Cerebellar cortex (tissue), 1 donor: ENCODE measurements around the gene PTP4A2.
"Not testable (repeated sequence)": the region's sequence is repeated elsewhere in the genome, so short reads cannot be mapped to it uniquely, and the experiment has no call there.

ENCODE experiments used
- DNase-seq: peaks from one replicate; pipeline ENCODE4 v3.0.0-alpha.2; 2015; ENCODE audit warnings: low spot score

Gene PTP4A2

GRCh38 chr1:31924839-31925238, 13.3 kb downstream of the PTP4A2 start:
- DNase-seq = no peak

- no peak for DNase-seq
These were observed 14.2 kb downstream of the PTP4A2 start for GRCh38 chr1:31923901-31924535.

DNA sequence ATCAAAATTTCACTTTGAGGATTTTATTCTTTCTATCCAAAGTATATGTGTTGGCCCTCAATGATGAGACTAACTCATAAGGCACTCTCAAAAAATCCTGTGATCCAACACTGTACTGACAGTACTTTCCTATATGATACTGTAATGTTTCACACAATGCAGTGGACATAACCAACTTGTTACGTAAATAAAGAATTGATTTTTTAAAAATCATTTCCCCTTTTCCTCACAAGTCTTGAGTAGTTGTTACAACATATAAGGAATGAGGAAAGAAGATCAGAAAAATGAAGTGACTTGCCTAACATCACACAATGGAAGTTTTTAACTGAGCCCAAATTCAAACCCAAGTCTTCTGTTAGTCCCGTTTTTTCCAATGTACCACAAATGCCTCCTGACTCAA, 17.2 kb downstream of the PTP4A2 start:
- no peak for DNase-seq

GRCh38 chr1:31919591-31919990, 18.6 kb downstream of the PTP4A2 start:
- DNase-seq = no peak

- no peak for DNase-seq
These were observed 22.7 kb downstream of the PTP4A2 start for GRCh38 chr1:31915438-31915837.

GRCh38 chr1:31913968-31914367, 24.2 kb downstream of the PTP4A2 start:
- DNase-seq = no peak

DNA sequence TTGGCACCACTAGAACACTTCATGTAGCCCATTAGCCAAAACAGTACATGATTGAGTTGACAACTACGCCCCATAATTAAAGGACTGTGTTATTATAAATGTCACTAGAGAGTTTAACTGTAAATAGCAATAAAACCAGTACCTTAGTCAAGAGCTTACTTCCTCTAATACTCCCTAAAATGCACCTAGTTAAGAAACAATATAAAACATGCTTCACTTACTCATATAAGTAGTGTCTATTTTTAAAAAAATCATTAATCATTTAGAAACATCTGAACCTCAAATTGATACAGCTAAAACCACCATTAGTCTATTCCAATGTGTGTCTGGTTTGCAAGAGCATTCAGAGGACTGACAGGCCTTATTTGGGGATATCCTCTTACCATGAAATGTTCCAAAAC, 25.3 kb downstream of the PTP4A2 start:
- DNase-seq = no peak

DNA sequence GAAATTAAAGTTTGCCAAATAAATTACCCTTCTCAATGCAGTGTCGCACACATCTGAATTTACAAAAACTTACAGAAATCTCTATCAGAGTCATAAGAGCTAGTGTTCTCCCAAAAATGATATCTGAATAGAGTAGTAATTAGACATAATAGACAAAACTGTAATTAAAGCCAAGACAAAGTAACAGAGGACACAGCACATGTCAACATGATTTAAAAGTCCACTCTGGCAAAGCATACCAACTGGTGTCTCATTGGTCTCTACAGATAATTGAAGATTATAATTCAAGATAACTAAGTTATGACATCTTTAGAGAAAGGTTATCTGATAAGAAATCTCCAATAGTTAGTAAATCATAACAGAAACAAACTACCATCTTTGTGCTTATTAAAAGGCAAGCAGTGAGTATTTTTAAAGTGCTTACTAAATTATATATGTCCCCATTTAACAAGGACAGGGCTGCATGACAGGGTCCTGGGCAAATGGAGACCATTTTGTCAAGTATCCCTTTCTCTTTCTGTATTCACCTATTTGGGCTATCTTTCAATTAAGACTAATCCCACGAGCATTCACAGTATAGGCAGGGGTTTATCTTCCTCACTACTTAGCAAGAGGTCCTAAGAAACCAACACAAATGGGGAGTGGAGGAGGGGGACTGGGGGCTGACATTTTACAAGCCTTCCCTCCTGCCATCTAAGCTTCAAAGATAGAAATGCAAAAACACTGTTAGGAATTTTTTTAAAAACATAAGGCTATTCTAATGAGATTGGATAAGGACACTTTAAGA, 26.0 kb downstream of the PTP4A2 start:
- DNase-seq = no peak

GRCh38 chr1:31910933-31911332, 27.2 kb downstream of the PTP4A2 start:
- DNase-seq = no peak

DNA sequence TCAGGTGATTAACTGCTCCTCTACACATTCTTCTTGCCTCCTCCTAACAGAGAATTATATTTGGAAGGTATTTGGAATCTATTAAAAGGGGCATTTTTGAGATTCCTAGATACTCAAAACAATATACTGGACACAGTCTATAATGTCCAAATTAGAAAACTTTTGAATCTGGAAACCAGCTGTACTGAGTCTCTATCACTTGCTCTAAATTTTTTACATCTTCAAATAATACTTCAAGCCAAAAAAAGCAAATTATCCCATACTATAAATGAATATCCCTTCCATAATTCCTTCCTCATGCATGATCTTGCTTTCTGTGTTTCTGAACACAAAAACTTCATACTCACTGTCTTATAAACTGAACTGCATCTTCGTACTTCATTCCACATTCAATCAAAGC, 28.5 kb downstream of the PTP4A2 start:
- no peak for DNase-seq

DNA sequence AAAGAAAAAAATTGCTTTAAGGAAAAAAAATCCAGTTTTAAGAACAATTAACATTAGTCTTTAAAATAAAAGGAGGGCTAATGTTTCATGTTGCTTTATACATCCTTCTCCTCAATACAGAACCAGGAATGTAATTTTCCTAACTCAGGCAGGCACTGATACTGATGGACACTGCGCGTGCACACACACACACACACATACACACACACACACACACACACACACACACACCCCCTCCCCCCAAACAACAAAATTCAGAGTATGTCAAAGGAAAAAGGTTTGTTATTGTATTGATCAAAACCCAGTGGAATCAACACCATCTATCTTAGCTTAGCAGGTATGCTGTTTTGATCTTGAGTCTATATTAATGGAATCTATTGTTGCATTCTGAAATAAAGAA, 31.6 kb downstream of the PTP4A2 start:
- DNase-seq = no peak

DNA sequence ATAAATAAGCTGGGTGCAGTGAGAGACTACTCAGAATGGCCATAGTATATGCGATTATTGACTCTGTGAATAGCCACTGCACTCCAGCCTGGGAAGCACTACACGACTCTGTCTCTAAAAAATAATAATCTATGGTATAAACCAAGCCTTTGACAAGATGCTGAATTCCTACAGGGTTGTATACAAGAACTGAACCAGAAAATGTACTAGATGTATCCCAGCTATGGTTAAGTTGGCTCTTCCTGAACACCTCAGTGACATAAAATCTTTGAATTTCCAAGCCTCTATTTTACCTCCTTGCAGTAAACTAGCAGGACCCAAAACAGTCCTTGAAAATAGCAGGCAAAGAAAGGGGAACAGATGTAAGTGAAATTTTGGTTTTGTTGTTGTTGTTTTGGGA, 32.5 kb downstream of the PTP4A2 start:
- no peak for DNase-seq

- no peak for DNase-seq
These were observed 33.1 kb downstream of the PTP4A2 start for GRCh38 chr1:31905093-31905509.

GRCh38 chr1:31904339-31905092, 33.7 kb downstream of the PTP4A2 start:
- DNase-seq = no peak

- DNase-seq = no peak
These were observed 35.7 kb downstream of the PTP4A2 start for GRCh38 chr1:31902510-31902860.

DNA sequence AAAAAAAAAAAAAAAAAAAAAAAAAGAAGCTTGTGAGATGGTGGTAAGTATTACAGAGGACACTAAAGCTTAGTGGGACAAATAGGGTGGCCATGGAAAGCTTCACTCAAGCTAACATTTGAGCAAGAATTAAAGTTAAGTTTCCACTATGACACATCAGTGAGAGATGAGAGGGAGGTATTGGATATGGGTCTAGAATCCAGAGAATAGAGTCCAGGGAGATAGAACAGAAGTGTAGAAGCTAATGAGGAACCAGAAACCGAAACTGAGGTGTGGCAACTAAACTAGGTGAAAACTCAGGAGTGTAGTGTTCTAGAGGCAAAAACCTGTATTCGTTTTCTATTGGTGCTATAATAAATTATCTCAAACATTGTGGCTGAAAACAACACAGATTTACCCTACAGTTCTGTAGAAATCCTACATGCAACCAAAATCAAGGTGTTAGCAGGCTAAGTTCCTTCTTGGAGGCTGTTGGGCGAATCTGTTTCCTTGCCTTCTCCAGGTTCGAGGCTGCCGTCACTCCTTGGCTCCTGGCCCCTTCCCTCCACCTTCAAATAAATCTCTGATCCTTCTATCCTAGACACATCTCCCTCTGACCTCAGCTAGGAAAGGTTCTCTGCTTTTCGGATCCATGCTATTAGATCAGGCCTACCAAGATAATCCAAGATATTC, 36.2 kb downstream of the PTP4A2 start:
- DNase-seq = no peak

DNA sequence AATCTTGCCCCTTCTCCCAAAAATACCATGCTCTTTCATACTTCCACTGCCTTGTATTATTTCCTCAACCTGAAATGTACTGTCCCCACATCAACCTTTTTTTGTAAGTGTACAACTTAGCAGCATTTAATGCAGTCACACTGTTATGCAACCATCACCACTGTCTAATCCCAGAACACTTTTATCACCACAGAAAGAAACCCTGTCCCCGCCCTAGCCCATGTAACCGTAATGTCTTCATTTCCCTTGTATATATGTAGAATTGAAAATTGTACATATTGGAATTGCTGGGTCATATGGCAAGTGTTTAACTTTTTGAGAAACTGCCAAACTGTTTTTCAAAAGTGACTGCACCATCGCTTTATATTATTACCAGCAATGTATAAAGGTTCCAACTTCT, 37.4 kb downstream of the PTP4A2 start:
- DNase-seq = no peak

DNA sequence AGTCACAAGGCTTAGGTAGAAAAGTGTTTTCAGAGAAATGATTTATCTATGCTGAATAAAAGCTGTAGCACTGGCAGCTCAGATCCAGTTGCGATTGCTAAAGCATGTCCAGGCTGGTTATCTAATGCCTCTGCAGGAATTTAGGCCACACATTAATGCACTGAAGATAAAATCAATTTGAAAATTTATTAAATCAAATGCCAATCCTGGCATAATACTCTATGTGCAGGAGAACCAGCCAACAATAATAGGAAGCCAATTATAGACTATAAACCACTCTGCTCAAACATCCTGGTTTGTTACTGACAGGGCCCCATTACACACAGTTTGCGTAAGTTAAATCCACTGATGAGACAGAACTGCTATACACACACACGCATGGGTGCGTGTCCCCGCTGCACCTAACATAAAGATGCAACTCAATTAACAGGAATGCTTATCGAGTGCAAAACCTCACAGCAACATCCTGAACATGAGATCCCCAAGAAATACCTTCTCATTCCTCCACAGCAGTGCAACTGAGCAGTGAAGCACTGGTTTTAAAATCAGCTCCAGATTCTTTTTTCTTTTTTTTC, 40.6 kb downstream of the PTP4A2 start:
- DNase-seq = no peak

DNA sequence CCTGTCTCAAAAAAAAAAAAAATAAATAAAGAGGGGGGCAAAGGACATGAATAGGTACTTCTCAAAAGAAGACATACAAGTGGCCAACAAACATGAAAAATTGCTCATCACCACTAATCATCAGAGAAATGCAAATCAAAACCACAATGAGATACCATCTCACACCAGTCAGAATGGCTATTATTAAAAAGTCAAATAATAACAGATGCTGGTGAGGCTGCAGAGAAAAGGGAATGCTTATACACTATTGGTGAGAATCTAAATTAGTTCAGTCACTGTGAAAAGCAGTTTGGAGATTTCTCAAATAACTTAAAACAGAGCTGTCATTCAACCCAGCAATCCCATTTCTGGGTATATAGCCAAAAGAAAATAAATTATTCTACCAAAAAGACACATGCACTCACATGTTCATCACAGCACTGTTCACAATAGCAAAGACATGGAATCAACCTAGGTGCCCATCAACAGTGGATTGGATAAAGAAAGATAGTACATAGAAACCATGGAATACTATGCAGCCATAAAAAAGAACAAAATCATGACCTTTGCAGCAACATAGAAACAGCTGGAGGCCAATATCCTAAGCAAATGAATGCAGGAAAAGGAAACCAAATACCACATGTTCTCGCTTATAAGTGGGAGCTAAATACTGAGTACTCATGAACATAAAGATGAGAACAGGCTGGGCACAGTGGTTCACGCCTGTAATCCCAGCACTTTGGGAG, 42.5 kb downstream of the PTP4A2 start:
- not testable (repeated sequence) for DNase-seq

GRCh38 chr1:31891280-31891679, 46.9 kb downstream of the PTP4A2 start:
- DNase-seq = no peak

- no peak for DNase-seq
These were observed 49.9 kb downstream of the PTP4A2 start for GRCh38 chr1:31888291-31888690.

DNA sequence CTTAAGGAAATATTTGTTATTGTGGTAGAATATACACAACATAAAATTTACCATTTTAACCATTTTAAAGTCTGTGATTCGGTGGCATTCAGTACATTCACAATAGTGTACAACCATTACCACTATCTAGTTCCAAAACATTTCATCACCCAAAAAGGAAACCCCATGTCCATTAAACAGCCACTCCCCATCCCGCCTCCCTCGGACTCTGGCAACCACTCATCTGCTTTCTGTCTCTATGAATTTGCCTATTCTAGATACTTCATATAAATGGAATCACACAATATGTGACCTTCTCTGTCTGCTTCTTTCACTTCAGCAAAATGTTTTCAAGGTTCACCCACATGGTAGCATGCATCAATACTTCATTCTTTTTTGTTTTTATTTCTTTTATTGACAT, 51.3 kb downstream of the PTP4A2 start:
- DNase-seq = no peak
